GM13977 (cell line): ENCODE results near the gene USP28.

Experiments
- DNase-seq: peaks from one replicate; pipeline ENCODE4 v3.0.0; 2012; ENCODE audit warnings: low spot score
- CTCF ChIP-seq: IDR thresholded peaks from 2 replicates; pipeline ENCODE4 v1.5.1; 2012; ENCODE audit warnings: mild to moderate bottlenecking, control low read depth; ENCODE audit not compliant: insufficient read depth; ENCODE audit errors: extremely low read depth, missing control alignments
- in situ Hi-C: fragments of 300-500 bp; cut with MboI; formaldehyde crosslinking; loops from one replicate; pipeline ENCODE4 v1.12.0; 2022; ENCODE audit warnings: low sequenced_read_pairs, low pct_unique_long_range_greater_than_20kb, mixed read lengths, inconsistent platforms; ENCODE audit not compliant: unreplicated experiment

The USP28 gene

DNA sequence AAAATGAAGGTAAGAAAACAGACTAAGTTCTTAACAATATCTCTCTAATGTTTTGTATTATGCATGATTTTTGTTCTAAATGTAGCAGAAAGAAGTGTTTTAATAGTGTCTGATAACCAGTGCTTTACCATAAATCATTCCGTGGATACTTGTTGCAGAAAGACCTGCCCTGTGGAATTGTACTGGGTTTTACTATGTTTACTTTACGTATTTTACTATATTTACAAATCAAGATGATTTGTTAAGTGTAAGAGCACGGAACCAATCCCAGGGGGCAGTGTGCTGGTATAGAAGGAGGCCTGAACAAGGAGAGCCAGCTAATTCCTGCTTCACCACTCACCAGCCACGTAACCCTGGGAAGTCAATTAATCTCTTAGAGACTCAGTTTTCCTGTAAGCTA lies 30.7 kb upstream of the USP28 start:
- TF ChIP-seq CTCF, result no peak
- no peak for DNase-seq

DNA sequence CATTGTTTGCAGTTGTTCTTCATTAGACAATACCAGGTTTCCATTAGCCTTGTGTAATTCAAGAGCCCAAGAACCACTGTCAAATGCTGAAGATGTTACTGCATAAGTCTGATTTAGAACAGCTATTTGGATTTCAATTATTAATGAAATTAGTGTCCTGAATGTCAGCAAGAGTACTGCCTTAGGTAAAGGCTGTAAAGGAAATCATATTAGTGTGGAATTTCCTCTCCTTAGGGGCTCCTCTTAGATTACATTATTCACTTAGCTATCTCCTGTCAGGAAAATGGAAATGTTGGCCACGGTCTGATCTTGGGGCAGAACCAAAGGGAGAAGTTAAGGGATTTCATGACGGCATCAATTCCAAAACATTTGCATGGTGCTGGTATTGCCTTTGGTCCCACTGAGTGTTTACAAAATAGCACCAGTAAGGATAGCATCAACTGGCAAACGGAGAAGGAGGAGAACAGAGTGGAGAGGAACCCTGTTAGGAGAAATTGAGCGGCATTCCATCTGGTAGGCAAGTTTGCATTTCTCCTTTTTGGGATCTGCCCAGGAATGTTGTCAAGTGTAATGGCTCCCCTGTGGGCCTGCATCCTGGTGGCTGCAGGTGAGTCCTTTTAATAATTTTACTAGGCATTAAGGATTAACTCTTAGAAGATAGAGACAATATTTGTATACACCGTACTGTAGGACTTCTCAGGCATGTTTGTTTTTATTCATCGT lies 29.2 kb upstream of the USP28 start, which contains the start of gene HTR3B:
Gene HTR3B (plus strand): TSS at position 418 of the 723 bp plus-strand sequence. CDS start 138 bp downstream, at position 556.
- DNase-seq, result no peak
- no peak for TF ChIP-seq CTCF
- in situ Hi-C loops, result no loop called here

More for the DNA sequence above, 30.7 kb upstream of the USP28 start:
- in situ Hi-C loops, result no loop called here

- no peak for TF ChIP-seq CTCF
- in situ Hi-C loops, result no loop called here
- DNase-seq, result no peak
Observed at GRCh38 chr11:113901141-113901540, 25.8 kb upstream of the USP28 start.

DNA sequence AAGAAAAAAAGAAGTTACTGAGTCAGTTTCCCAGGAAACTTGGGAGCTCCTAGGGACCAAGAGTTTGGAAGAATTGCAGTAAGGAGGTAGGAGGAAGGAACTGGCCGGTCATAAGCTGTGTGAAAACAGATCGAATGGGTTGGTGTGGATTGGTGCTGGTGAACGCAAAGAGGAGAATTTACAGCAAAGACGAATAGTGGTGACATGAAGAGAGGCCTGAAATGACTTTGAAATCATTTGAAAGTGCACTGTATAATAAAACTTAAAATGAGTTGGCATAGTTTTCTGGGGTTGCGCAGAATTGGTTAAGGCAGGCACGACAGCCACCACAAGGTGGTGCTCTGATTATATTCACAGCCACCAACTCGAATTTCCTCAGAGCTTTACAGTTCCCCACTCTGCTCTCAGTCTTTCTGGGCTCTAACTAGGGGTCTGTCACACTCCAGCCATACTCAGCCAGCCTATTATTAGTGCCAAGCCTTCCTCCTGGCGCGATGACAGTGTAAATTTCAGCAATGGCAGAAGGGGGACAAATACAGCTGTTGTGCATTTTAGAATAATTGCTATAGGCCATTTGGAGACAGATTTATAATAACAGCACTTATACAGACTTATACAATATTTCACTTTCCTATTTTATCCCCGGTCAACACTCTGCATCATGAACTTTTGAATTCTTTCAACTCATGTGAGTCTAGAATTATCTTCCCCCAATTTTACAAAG lies 20.9 kb upstream of the USP28 start:
- DNase-seq, result peak; percentile 53
- in situ Hi-C loops, result loop anchor here (25.0 kb wide), 1 partner anchor 366 kb away; no protein-coding TSS in a partner anchor
- peak; percentile 86 for TF ChIP-seq CTCF

DNA sequence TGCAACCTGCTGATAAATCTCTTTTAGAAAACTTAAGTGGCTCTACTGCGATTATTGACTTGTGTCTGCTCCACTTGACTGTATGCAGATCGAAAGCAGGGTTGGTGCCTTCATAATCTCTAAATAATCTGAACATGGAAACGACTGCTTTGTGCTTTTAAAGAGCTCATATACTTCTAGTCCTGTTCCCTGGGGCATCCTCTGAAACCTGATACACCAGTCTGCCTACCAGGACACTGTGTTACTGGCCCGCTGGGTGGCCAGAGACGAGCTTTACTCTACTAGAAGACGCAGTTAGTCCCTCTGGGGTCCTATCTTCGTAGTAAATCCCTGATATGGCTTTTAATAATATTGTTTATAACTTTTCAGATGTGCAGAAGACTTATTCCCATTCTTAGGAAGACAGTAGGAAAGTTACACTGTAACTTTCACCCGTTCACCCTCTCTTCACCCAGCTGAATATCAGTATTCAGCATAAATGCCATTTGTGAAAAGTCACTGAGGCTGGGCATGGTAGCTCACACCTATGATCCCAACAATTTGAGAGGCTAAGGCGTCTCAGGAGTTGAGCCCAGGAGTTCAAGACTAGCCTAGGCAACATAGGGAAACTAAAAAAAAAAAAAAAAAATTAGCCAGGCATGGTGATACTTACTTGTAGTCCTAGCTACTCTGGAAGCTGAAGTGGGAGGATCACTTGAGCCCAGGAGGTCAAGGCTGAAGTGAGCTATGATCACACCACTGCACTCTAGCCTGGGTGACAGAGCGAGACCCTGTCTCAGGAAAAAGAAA lies 20.2 kb upstream of the USP28 start:
- no peak for DNase-seq
- no peak for TF ChIP-seq CTCF
- in situ Hi-C loops, result loop anchor here (25.0 kb wide), 1 partner anchor 367 kb away; no protein-coding TSS in a partner anchor

GRCh38 chr11:113894421-113894996 lies 19.1 kb upstream of the USP28 start:
- in situ Hi-C loops, result loop anchor here (25.0 kb wide), 1 partner anchor 368 kb away; no protein-coding TSS in a partner anchor
- DNase-seq, result peak; percentile 29
- TF ChIP-seq CTCF, result no peak
